ENCODE data around the gene PSMB4.

DNA sequence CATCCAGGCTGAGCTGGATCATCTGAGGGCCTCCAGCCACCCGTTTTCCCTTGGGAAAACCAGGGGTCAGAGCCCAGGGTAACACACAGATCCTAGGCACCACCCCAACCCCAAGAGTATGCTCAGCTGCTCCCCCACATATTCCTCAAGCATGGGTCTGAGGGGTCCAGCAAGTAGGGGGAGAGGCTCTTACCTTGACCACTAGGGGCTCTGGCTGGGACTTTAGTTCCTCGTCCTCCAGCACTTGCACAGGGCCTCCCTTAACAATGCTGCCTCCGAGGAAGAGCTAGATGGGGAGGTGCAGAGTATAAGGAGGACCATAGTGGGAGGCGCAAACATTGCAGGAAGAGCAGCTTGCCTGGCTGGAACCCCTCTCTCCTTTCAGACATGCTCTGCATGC, 34.4 kb upstream of the PSMB4 start:
- TF ChIP-seq, protein P1, sequence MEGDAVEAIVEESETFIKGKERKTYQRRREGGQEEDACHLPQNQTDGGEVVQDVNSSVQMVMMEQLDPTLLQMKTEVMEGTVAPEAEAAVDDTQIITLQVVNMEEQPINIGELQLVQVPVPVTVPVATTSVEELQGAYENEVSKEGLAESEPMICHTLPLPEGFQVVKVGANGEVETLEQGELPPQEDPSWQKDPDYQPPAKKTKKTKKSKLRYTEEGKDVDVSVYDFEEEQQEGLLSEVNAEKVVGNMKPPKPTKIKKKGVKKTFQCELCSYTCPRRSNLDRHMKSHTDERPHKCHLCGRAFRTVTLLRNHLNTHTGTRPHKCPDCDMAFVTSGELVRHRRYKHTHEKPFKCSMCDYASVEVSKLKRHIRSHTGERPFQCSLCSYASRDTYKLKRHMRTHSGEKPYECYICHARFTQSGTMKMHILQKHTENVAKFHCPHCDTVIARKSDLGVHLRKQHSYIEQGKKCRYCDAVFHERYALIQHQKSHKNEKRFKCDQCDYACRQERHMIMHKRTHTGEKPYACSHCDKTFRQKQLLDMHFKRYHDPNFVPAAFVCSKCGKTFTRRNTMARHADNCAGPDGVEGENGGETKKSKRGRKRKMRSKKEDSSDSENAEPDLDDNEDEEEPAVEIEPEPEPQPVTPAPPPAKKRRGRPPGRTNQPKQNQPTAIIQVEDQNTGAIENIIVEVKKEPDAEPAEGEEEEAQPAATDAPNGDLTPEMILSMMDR (conservative IDR thresholded peaks at IDR 0.05; ENCODE audit: low read depth, low read length) = no peak
- TF ChIP-seq EZH2 (IDR thresholded peaks at IDR 0.05; ENCODE audit: borderline replicate concordance, low read depth, low read length, poor library complexity, severe bottlenecking) = no peak
